Measurements from ENCODE around the gene SPTBN4. TPM values are rescaled to one million over a fixed set of nuclear protein-coding genes. Genes with fewer than 3 reads are reported as not detected.

The SPTBN4 gene
- total and polyA plus RNA-seq, 2 donors (not counting 1 experiment from before 2014, with no cell fraction given): 0.03 to 0.67 TPM

GRCh38 chr19:40585241-40585981 lies 118.6 kb downstream of the SPTBN4 start:
- POLR2A ChIA-PET: no interaction called here
- CTCF ChIA-PET: interaction anchor here (1.2 kb wide), 1 partner anchor 14 kb away, joined by 5 read pairs; no protein-coding TSS in a partner anchor
- Histone ChIP-seq H3K36me3 (replicated peaks in 1 of 2; ENCODE audit: control extremely low read depth in 1 of 2, control insufficient read depth in 1 of 2, extremely low read depth in 1 of 2, insufficient read depth in 2 of 2, low read length in 1 of 2) (peaks cover 4 to 68% of the 10 kb centered on the region in 2 experiments), H3K79me2 (ENCODE audit: control insufficient read depth, insufficient read depth, low read length) (no peaks in the 10 kb centered on the region), H2AFZ (ENCODE audit: insufficient read depth, low read depth, low read length, poor library complexity, severe bottlenecking) (no peak overlapping the region), H3K27ac (ENCODE audit: low read length in 2 of 2) (no peak overlapping the region), H3K4me3 (ENCODE audit: control extremely low read depth in 1 of 5, extremely low read depth in 1 of 5, insufficient read depth in 1 of 5, low read depth in 2 of 5, low read length in 4 of 5) (no peak overlapping the region), H3K9me3 (ENCODE audit: control extremely low read depth in 1 of 3, control insufficient read depth in 2 of 3, insufficient read depth in 1 of 3, low read length in 2 of 3) (no peaks in the 10 kb centered on the region), H3K27me3 (replicated peaks in 1 of 4; ENCODE audit: control extremely low read depth in 1 of 4, control insufficient read depth in 3 of 4, insufficient read depth in 4 of 4, low read length in 3 of 4) (no peaks in the 10 kb centered on the region), H3K9ac (ENCODE audit: low read length) (no peak overlapping the region), H3K4me2 (replicated peaks; ENCODE audit: low read depth, low read length, poor library complexity, severe bottlenecking) (no peak overlapping the region), H3K4me1 (ENCODE audit: control insufficient read depth in 2 of 2, insufficient read depth in 2 of 2, low read length in 2 of 2) (peaks cover 0 to 2% of the 10 kb centered on the region in 2 donors), H4K20me1 (ENCODE audit: control insufficient read depth, insufficient read depth, low read length, poor library complexity, severe bottlenecking) (peaks cover 8% of the 10 kb centered on the region)
- Mint-ChIP-seq H3K27ac (no peak overlapping the region), H3K4me1 (peaks cover 16% of the 10 kb centered on the region), H3K4me3 (no peak overlapping the region), H3K27me3 (no peaks in the 10 kb centered on the region), H3K9me3 (ENCODE audit: insufficient read depth) (no peaks in the 10 kb centered on the region)
- 98% methylated on average over 6 of the region's 11 CpGs for WGBS (ENCODE audit: insufficient coverage)
- TF ChIP-seq, protein P1, sequence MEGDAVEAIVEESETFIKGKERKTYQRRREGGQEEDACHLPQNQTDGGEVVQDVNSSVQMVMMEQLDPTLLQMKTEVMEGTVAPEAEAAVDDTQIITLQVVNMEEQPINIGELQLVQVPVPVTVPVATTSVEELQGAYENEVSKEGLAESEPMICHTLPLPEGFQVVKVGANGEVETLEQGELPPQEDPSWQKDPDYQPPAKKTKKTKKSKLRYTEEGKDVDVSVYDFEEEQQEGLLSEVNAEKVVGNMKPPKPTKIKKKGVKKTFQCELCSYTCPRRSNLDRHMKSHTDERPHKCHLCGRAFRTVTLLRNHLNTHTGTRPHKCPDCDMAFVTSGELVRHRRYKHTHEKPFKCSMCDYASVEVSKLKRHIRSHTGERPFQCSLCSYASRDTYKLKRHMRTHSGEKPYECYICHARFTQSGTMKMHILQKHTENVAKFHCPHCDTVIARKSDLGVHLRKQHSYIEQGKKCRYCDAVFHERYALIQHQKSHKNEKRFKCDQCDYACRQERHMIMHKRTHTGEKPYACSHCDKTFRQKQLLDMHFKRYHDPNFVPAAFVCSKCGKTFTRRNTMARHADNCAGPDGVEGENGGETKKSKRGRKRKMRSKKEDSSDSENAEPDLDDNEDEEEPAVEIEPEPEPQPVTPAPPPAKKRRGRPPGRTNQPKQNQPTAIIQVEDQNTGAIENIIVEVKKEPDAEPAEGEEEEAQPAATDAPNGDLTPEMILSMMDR (IDR thresholded peaks at IDR 0.05): no peak
- TF ChIP-seq EZH2 (IDR thresholded peaks at IDR 0.05; ENCODE audit: borderline replicate concordance, insufficient read depth, low read depth, low read length, poor library complexity, severe bottlenecking): no peak
- DNase-seq (no peak), ATAC-seq (ENCODE audit: low read depth) (no peak)
- intact Hi-C loops (cut with micrococcal nuclease): no loop called here

- DNase-seq: no peak
- ATAC-seq (ENCODE audit: low read depth): no peak
- no peak overlapping the region for H3K4me2 ChIP-seq (replicated peaks; ENCODE audit: low read depth, low read length, poor library complexity, severe bottlenecking)
- H3K79me2 ChIP-seq (ENCODE audit: control insufficient read depth, insufficient read depth, low read length): no peaks in the 10 kb centered on the region
- H3K36me3 ChIP-seq (replicated peaks in 1 of 2; ENCODE audit: control extremely low read depth in 1 of 2, control insufficient read depth in 1 of 2, extremely low read depth in 1 of 2, insufficient read depth in 2 of 2, low read length in 1 of 2): peaks cover 4 to 64% of the 10 kb centered on the region in 2 experiments
- peaks cover 13% of the 10 kb centered on the region for H3K4me1 Mint-ChIP-seq
- no peak overlapping the region for H2AFZ ChIP-seq (ENCODE audit: insufficient read depth, low read depth, low read length, poor library complexity, severe bottlenecking)
- no peaks in the 10 kb centered on the region for H3K4me1 ChIP-seq (ENCODE audit: control insufficient read depth in 2 of 2, insufficient read depth in 2 of 2, low read length in 2 of 2)
- peaks cover 2% of the 10 kb centered on the region for H4K20me1 ChIP-seq (ENCODE audit: control insufficient read depth, insufficient read depth, low read length, poor library complexity, severe bottlenecking)
- no peaks in the 10 kb centered on the region for H3K27me3 ChIP-seq (replicated peaks in 1 of 4; ENCODE audit: control extremely low read depth in 1 of 4, control insufficient read depth in 3 of 4, insufficient read depth in 4 of 4, low read length in 3 of 4)
- no peak overlapping the region for H3K27ac Mint-ChIP-seq
- ChIA-PET CTCF (interaction anchor here (1.2 kb wide), 1 partner anchor 14 kb away, joined by 5 read pairs; no protein-coding TSS in a partner anchor), POLR2A (no interaction called here)
- H3K9me3 Mint-ChIP-seq (ENCODE audit: insufficient read depth): no peaks in the 10 kb centered on the region
- H3K4me3 ChIP-seq (ENCODE audit: control extremely low read depth in 1 of 5, extremely low read depth in 1 of 5, insufficient read depth in 1 of 5, low read depth in 2 of 5, low read length in 4 of 5): no peak overlapping the region
- H3K4me3 Mint-ChIP-seq: no peak overlapping the region
- 57% methylated on average over 2 of the region's 2 CpGs for WGBS (ENCODE audit: insufficient coverage)
- no peaks in the 10 kb centered on the region for H3K27me3 Mint-ChIP-seq
- no peak overlapping the region for H3K9ac ChIP-seq (ENCODE audit: low read length)
- no peaks in the 10 kb centered on the region for H3K9me3 ChIP-seq (ENCODE audit: control extremely low read depth in 1 of 3, control insufficient read depth in 2 of 3, insufficient read depth in 1 of 3, low read length in 2 of 3)
- no peak overlapping the region for H3K27ac ChIP-seq (ENCODE audit: low read length in 2 of 2)
- no peak for TF ChIP-seq EZH2 (IDR thresholded peaks at IDR 0.05; ENCODE audit: borderline replicate concordance, insufficient read depth, low read depth, low read length, poor library complexity, severe bottlenecking)
- TF ChIP-seq, protein P1 (IDR thresholded peaks at IDR 0.05): no peak
- intact Hi-C loops (cut with micrococcal nuclease): no loop called here
Measured at GRCh38 chr19:40585982-40586422, 119.2 kb downstream of the SPTBN4 start.

Measured in B cell (primary cell).